OCI-LY7 (cell line): ENCODE data around the gene MTHFR. TPM values are rescaled to one million over a fixed set of nuclear protein-coding genes. Genes with fewer than 3 reads are reported as not detected.

Experiments
- BruUV-seq: library from RNA; stranded (reverse); fragments of 400-500 nt; replicated peaks from 2 replicates; lab custom pipeline; 2021; lab: Mats Ljungman, UMichigan
- CTCF ChIA-PET: fragments of 300-600 bp; sonication (Branson Sonifier 250); formaldehyde crosslinking; loops from one replicate; lab custom pipeline; 2022; ENCODE audit warnings: antibody characterized with exemption; ENCODE audit not compliant: unreplicated experiment; lab: Charles Lee
- POLR2A ChIA-PET: fragments of 300-600 bp; sonication (Branson Sonifier 250); formaldehyde crosslinking; loops from one replicate; lab custom pipeline; 2022; ENCODE audit warnings: antibody characterized with exemption; lab: Charles Lee
- DNase-seq: peaks from one replicate; pipeline ENCODE4 v3.0.0-alpha.2; 2015; ENCODE audit warnings: low spot score
- H2AFZ ChIP-seq: fragments of 200-600 bp; sonication (generic), shearing (Covaris generic); 2 replicates; pipeline ENCODE4 v1.6.1; 2014; ENCODE audit warnings: mild to moderate bottlenecking, antibody characterized with exemption, low read length, moderate library complexity
- H3K27ac ChIP-seq: fragments of 200-600 bp; sonication (generic); 2 replicates; pipeline ENCODE4 v1.5.1; 2014; ENCODE audit warnings: mixed run types, low read depth, mild to moderate bottlenecking, moderate library complexity, low read length, inconsistent platforms; ENCODE audit not compliant: poor library complexity, severe bottlenecking
- H3K36me3 ChIP-seq: fragments of 200-600 bp; sonication (generic); 2 replicates; pipeline ENCODE4 v1.6.1; 2014; ENCODE audit warnings: mild to moderate bottlenecking, antibody characterized with exemption, low read length, moderate library complexity, mixed read lengths; ENCODE audit not compliant: insufficient read depth
- H3K4me1 ChIP-seq: fragments of 200-600 bp; sonication (generic); 2 replicates; pipeline ENCODE4 v1.5.1; 2014; ENCODE audit warnings: mild to moderate bottlenecking, low read length; ENCODE audit not compliant: insufficient read depth, poor library complexity, severe bottlenecking
- H3K4me2 ChIP-seq: fragments of 200-600 bp; sonication (generic); 2 replicates; pipeline ENCODE4 v1.6.1; 2014; ENCODE audit warnings: mild to moderate bottlenecking, low read length
- H3K4me3 ChIP-seq: fragments of 200-600 bp; sonication (generic); 2 replicates; pipeline ENCODE4 v1.5.1; 2014; ENCODE audit warnings: mild to moderate bottlenecking, low read depth, low read length; ENCODE audit not compliant: poor library complexity, severe bottlenecking
- H3K79me2 ChIP-seq: fragments of 200-600 bp; sonication (generic); 2 replicates; pipeline ENCODE4 v1.6.1; 2016; ENCODE audit warnings: low read depth, mild to moderate bottlenecking, low read length, moderate library complexity, mixed read lengths; ENCODE audit not compliant: insufficient read depth
- H3K9me2 ChIP-seq: fragments of 200-600 bp; sonication (generic); 2 replicates; pipeline ENCODE4 v1.6.1; 2016; ENCODE audit warnings: mild to moderate bottlenecking, low read length, mixed read lengths; ENCODE audit not compliant: insufficient read depth
- H3K9me3 ChIP-seq: fragments of 200-600 bp; sonication (generic); 2 replicates; pipeline ENCODE4 v1.6.1; 2014; ENCODE audit warnings: mild to moderate bottlenecking, mixed run types, low read length, mixed read lengths
- H4K20me1 ChIP-seq: fragments of 200-600 bp; sonication (generic); 2 replicates; pipeline ENCODE4 v1.6.1; 2014; ENCODE audit warnings: mild to moderate bottlenecking, antibody characterized with exemption, low read length, moderate library complexity, mixed read lengths; ENCODE audit not compliant: insufficient read depth
- EZH2phosphoT487 ChIP-seq: fragments of 200-600 bp; sonication (generic); IDR thresholded peaks from 2 replicates; pipeline ENCODE4 v1.6.1; 2018; ENCODE audit warnings: low read depth, borderline replicate concordance, mild to moderate bottlenecking, mixed run types, antibody characterized with exemption, low read length, moderate library complexity, mixed read lengths
- intact Hi-C: fragments of 100-400 bp; cut with micrococcal nuclease; formaldehyde crosslinking; loops from one replicate; pipeline ENCODE4 v1.10.0; 2022; ENCODE audit not compliant: unreplicated experiment
- total RNA-seq, 2 experiments: library from RNA; depleted of rRNA in 1 of 2; stranded (reverse); fragments of >200 nt in 1 of 2; shearing (Covaris generic) in 1 of 2; gene quantifications; 2 replicates each; pipeline ENCODE4 v1.2.3, GENCODE V29; 2014 to 2022
- TF ChIP-seq, protein P1 (sequence below): fragments of 200-600 bp; sonication (generic); conservative IDR thresholded peaks from 2 replicates; pipeline ENCODE4 v1.5.1; 2014; ENCODE audit warnings: mild to moderate bottlenecking, antibody characterized with exemption, low read length, moderate library complexity, mixed read lengths

The MTHFR gene
- total RNA-seq, 2 experiments from 2014 or later = 31.6 to 54.6 TPM

DNA sequence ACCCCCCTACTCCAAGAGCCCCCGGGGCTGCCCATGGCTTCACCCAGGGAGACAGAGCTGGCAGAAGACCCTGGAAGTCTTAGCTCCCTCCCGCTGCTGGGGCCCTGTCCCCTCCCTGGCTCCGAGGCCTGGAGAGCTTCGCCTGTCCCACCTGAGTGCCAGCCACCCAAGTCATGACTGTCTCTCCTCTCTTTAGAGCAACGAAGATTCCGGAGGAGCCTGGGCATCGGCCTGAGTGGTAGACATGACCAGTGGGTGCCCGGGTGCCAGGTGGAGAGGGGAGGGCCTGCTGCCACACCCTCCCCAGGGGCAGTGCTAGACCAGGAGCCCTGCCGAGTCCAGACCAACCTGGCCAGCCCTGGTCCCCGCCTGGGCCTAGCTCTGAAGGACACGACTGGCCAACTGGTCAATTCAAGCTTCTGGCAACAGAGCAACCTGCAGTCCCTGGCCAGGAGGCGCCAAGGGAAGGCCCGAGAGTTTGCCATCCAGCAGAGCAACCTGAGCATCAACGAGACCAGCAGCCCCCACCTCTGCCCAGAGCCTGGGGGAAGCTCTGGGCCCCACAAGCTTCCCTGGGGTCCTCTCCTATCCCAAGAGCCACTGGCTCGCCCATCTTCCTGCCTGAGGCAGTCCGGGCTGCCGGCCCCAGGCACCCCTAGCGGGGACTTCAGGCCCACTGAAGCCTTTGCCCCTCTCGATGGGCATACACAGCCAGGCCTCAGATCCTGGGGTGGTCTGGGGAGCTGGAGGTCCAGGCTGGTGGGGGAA is 39.9 kb downstream of the MTHFR start:
- CTCF ChIA-PET = no interaction called here
- TF ChIP-seq EZH2phosphoT487 = no peak
- TF ChIP-seq, protein P1, sequence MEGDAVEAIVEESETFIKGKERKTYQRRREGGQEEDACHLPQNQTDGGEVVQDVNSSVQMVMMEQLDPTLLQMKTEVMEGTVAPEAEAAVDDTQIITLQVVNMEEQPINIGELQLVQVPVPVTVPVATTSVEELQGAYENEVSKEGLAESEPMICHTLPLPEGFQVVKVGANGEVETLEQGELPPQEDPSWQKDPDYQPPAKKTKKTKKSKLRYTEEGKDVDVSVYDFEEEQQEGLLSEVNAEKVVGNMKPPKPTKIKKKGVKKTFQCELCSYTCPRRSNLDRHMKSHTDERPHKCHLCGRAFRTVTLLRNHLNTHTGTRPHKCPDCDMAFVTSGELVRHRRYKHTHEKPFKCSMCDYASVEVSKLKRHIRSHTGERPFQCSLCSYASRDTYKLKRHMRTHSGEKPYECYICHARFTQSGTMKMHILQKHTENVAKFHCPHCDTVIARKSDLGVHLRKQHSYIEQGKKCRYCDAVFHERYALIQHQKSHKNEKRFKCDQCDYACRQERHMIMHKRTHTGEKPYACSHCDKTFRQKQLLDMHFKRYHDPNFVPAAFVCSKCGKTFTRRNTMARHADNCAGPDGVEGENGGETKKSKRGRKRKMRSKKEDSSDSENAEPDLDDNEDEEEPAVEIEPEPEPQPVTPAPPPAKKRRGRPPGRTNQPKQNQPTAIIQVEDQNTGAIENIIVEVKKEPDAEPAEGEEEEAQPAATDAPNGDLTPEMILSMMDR = no peak
- no peaks in the 10 kb centered on the region for H3K79me2 ChIP-seq
- H3K9me3 ChIP-seq = no peaks in the 10 kb centered on the region
- H3K4me3 ChIP-seq = no peak overlapping the region
- DNase-seq = no peak
- H2AFZ ChIP-seq = no peak overlapping the region
- no TSS peak for BruUV-seq
- H3K4me2 ChIP-seq = no peak overlapping the region
- H3K9me2 ChIP-seq = no peaks in the 10 kb centered on the region
- intact Hi-C loops = no loop called here
- H4K20me1 ChIP-seq = no peaks in the 10 kb centered on the region
- POLR2A ChIA-PET = interaction anchor here (0.6 kb wide), 1 partner anchor 335 kb away, joined by 4 read pairs; no protein-coding TSS in a partner anchor
- H3K4me1 ChIP-seq = peaks cover 4% of the 10 kb centered on the region
- H3K36me3 ChIP-seq = no peaks in the 10 kb centered on the region
- no peak overlapping the region for H3K27ac ChIP-seq

DNA sequence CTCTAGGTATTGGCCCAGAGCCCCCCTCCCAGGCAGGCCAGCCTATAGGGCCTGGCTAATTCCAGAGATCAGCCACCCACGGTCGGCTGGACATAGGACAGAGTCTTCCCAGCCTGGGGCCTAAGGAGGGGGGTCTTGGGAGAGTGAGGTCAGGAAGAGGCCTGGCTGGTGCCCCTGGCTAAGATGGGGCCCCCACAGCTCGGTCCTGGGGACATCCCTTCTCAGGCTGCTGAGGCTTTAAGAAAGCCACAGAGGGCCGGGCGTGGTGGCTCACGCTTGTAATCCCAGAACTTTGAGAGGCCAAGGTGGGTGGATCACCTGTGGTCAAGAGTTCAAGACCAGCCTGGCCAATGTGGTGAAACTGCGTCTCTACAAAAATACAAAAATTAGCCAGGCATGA is 41.2 kb downstream of the MTHFR start:
- no TSS peak for BruUV-seq
- CTCF ChIA-PET = no interaction called here
- TF ChIP-seq, protein P1 = no peak
- TF ChIP-seq EZH2phosphoT487 = no peak

DNA sequence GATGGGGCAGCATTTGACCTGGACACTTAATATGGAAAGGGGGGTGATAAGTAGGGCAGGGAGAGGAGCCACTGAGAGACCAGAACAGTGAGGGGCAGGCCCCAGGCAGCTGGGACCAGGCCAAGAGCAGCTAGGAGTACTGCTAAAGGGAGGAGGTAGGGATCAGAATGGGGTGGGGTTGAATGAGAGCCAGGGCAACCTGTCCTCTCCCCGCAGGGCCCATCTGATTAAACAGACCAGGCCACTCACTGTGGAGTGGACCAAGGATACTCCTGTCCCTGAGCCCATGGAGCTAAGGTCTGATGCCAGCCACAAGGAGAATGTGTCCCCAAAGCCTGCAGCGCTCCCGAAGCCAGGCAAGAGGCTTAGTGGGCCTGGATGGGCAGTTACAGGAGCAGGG is 41.6 kb downstream of the MTHFR start:
- ChIA-PET POLR2A (no interaction called here), CTCF (no interaction called here)
- no peak for DNase-seq

More for the DNA sequence above, 41.2 kb downstream of the MTHFR start:
- Histone ChIP-seq H3K27ac (no peak overlapping the region), H4K20me1 (no peaks in the 10 kb centered on the region), H3K9me3 (no peaks in the 10 kb centered on the region), H3K4me3 (no peak overlapping the region), H3K36me3 (no peaks in the 10 kb centered on the region), H3K4me1 (peaks cover 4% of the 10 kb centered on the region), H3K79me2 (no peaks in the 10 kb centered on the region), H3K4me2 (no peak overlapping the region), H2AFZ (no peak overlapping the region), H3K9me2 (no peaks in the 10 kb centered on the region)
- intact Hi-C loops = no loop called here
- no peak for DNase-seq
- POLR2A ChIA-PET = no interaction called here

More for the DNA sequence above, 41.6 kb downstream of the MTHFR start:
- TF ChIP-seq, protein P1 = no peak
- H3K9me3 ChIP-seq = no peaks in the 10 kb centered on the region
- no peaks in the 10 kb centered on the region for H4K20me1 ChIP-seq
- BruUV-seq = no TSS peak
- H3K27ac ChIP-seq = no peak overlapping the region
- intact Hi-C loops = no loop called here
- H3K36me3 ChIP-seq = no peaks in the 10 kb centered on the region
- peaks cover 4% of the 10 kb centered on the region for H3K4me1 ChIP-seq
- H3K9me2 ChIP-seq = no peaks in the 10 kb centered on the region
- H3K79me2 ChIP-seq = no peaks in the 10 kb centered on the region
- H3K4me2 ChIP-seq = no peak overlapping the region
- H3K4me3 ChIP-seq = no peak overlapping the region
- H2AFZ ChIP-seq = no peak overlapping the region
